ENCODE measurements around the gene CADPS2.

Gene CADPS2

GRCh38 chr7:122883049-122883680 is 3.1 kb downstream of the CADPS2 start:
- H3K4me3 ChIP-seq (ENCODE audit: low read length) = no peak overlapping the region
- TF ChIP-seq ZNF274 (IDR thresholded peaks at IDR 0.05; ENCODE audit: low read depth, low read length) = no peak

- H3K4me3 ChIP-seq (ENCODE audit: low read length) = no peak overlapping the region
- TF ChIP-seq ZNF274 (IDR thresholded peaks at IDR 0.05; ENCODE audit: low read depth, low read length) = no peak
These were observed 4.9 kb downstream of the CADPS2 start for GRCh38 chr7:122881324-122881723.

- no peak for TF ChIP-seq ZNF274 (IDR thresholded peaks at IDR 0.05; ENCODE audit: low read depth, low read length)
- H3K4me3 ChIP-seq (ENCODE audit: low read length) = no peak overlapping the region
These were observed 17.0 kb downstream of the CADPS2 start for GRCh38 chr7:122869260-122869659.

- TF ChIP-seq ZNF274 (IDR thresholded peaks at IDR 0.05; ENCODE audit: low read depth, low read length) = no peak
- H3K4me3 ChIP-seq (ENCODE audit: low read length) = no peak overlapping the region
These were observed 18.7 kb downstream of the CADPS2 start for GRCh38 chr7:122867471-122867980.

GRCh38 chr7:122864838-122865237 is 21.4 kb downstream of the CADPS2 start:
- TF ChIP-seq ZNF274 (IDR thresholded peaks at IDR 0.05; ENCODE audit: low read depth, low read length) = no peak

GRCh38 chr7:122864016-122864415 is 22.2 kb downstream of the CADPS2 start:
- H3K4me3 ChIP-seq (ENCODE audit: low read length) = no peak overlapping the region
- TF ChIP-seq ZNF274 (IDR thresholded peaks at IDR 0.05; ENCODE audit: low read depth, low read length) = no peak

More at GRCh38 chr7:122864838-122865237, 21.4 kb downstream of the CADPS2 start:
- H3K4me3 ChIP-seq (ENCODE audit: low read length) = no peak overlapping the region

GRCh38 chr7:122858320-122858719 is 27.9 kb downstream of the CADPS2 start:
- TF ChIP-seq ZNF274 (IDR thresholded peaks at IDR 0.05; ENCODE audit: low read depth, low read length) = no peak

GRCh38 chr7:122850528-122850927 is 35.7 kb downstream of the CADPS2 start:
- H3K4me3 ChIP-seq (ENCODE audit: low read length) = no peak overlapping the region
- TF ChIP-seq ZNF274 (IDR thresholded peaks at IDR 0.05; ENCODE audit: low read depth, low read length) = no peak

More at GRCh38 chr7:122858320-122858719, 27.9 kb downstream of the CADPS2 start:
- H3K4me3 ChIP-seq (ENCODE audit: low read length) = no peak overlapping the region

GRCh38 chr7:122849957-122850328 is 36.3 kb downstream of the CADPS2 start:
- no peak overlapping the region for H3K4me3 ChIP-seq (ENCODE audit: low read length)
- TF ChIP-seq ZNF274 (IDR thresholded peaks at IDR 0.05; ENCODE audit: low read depth, low read length) = no peak

GRCh38 chr7:122849322-122849956 is 36.8 kb downstream of the CADPS2 start:
- no peak overlapping the region for H3K4me3 ChIP-seq (ENCODE audit: low read length)
- TF ChIP-seq ZNF274 (IDR thresholded peaks at IDR 0.05; ENCODE audit: low read depth, low read length) = no peak

GRCh38 chr7:122847871-122848473 is 38.3 kb downstream of the CADPS2 start:
- no peak overlapping the region for H3K4me3 ChIP-seq (ENCODE audit: low read length)
- no peak for TF ChIP-seq ZNF274 (IDR thresholded peaks at IDR 0.05; ENCODE audit: low read depth, low read length)

- H3K4me3 ChIP-seq (ENCODE audit: low read length) = no peak overlapping the region
- TF ChIP-seq ZNF274 (IDR thresholded peaks at IDR 0.05; ENCODE audit: low read depth, low read length) = no peak
These were observed 39.7 kb downstream of the CADPS2 start for GRCh38 chr7:122846591-122846990.

- no peak for TF ChIP-seq ZNF274 (IDR thresholded peaks at IDR 0.05; ENCODE audit: low read depth, low read length)
- H3K4me3 ChIP-seq (ENCODE audit: low read length) = no peak overlapping the region
These were observed 41.0 kb downstream of the CADPS2 start for GRCh38 chr7:122845286-122845685.

GRCh38 chr7:122844191-122844988 is 41.9 kb downstream of the CADPS2 start:
- no peak overlapping the region for H3K4me3 ChIP-seq (ENCODE audit: low read length)
- TF ChIP-seq ZNF274 (IDR thresholded peaks at IDR 0.05; ENCODE audit: low read depth, low read length) = no peak
